HG02943 (cell line): Measurements from ENCODE around the gene DLX1.
"Not testable (repeated sequence)": the region's sequence is repeated elsewhere in the genome, so short reads cannot be mapped to it uniquely, and the experiment has no call there.

Source experiments
- ATAC-seq: cut with Tn5 transposase; IDR thresholded peaks from one replicate; pipeline ENCODE4 v1.9.1; 2021; ENCODE audit warnings: mild to moderate bottlenecking, low read depth, moderate library complexity; ENCODE audit not compliant: unreplicated experiment

The DLX1 gene

DNA sequence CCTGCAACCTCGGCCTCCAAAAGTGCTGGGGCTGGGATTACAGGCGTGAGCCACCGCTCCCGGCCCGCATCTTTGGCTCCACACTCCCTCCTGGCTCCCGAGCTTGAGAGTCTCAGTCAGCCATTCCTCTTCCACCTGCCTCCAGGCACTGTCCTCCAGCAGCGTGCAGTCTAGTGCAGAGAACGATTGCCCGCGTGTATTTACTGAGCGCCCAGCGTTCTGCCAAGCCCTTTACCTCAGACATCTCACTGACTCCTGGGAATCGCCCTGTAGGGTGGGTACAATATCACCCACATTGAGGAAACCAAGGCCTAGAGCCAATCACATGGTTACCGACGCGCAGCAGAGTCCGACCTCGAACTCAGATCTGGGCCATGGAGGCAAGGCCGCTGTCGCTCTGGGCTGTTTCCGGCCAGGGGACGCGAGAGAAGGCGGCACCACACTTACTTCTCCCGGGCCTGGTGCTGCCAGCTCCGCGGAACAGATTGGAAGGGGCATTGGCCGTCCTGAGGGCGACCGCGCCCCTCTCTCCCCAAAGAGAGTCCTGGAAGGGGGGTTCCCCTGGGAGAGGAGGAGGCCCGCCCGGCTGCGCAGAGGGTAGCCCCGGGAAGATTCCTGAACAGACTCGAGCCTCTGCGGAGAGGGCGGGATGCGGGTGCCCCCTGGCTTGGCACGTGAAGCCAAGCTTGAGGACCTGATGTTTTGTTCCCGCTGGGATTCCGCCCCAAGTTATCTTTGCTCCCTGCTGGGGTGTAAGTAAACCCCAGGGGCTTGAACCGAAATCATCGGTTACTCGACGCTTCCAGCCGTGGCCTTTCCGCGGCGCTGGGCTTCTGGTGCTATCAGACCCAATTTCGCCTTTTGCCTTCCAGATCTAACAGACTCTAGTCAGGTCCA lies 22.6 kb downstream of the DLX1 start:
- ATAC-seq: no peak

DNA sequence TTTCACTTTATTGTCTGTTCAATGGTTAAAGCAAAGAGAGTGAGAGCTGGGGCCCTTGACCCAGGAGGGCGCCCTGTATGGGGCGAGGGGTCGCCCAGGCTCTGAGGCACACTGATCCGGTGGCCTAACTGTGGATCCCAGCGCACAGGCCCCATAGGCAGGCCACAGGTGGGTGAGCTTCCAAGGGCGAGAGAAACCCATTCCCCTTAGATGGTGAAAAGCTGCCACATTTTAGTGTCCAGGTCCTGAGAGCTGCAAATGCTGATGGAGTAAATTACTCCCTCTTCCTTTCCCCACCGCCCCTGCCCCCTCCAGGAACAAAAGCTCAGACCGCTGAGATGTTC lies 23.3 kb downstream of the DLX1 start:
- no peak for ATAC-seq

DNA sequence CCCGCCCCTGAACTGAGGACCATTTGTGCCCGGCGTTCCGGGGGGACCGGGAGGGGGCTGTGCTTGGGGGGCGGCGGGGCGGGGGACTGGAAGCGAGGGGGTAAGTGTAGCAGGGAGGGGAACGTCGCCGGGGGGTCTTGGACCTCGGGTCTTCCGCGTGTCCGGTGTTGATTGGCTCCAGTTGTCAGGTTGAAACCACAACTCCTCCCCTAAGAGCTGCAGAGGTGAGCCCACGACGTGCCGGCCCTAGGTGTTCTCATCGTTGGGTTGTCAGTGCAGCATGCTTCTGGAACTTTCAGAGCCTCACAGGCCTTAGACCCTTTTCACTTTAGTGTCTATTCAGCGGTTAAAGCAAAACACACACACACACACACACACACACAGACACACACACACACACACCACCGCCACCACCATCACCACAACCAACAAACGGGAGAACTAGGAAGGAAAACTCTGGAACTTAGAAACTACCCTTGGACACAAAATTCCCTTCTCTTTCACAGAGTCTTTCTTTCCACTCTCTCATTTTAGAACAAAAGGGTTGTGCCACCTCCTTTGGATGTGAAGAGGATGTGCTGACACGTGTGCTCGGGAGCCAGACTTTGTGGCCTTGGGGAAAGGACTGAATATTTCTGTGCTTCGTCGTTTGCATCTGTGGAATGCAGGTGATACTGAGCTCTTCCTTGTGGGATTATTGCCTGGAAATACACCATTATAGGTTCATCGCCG lies 24.1 kb downstream of the DLX1 start:
- ATAC-seq: no peak

DNA sequence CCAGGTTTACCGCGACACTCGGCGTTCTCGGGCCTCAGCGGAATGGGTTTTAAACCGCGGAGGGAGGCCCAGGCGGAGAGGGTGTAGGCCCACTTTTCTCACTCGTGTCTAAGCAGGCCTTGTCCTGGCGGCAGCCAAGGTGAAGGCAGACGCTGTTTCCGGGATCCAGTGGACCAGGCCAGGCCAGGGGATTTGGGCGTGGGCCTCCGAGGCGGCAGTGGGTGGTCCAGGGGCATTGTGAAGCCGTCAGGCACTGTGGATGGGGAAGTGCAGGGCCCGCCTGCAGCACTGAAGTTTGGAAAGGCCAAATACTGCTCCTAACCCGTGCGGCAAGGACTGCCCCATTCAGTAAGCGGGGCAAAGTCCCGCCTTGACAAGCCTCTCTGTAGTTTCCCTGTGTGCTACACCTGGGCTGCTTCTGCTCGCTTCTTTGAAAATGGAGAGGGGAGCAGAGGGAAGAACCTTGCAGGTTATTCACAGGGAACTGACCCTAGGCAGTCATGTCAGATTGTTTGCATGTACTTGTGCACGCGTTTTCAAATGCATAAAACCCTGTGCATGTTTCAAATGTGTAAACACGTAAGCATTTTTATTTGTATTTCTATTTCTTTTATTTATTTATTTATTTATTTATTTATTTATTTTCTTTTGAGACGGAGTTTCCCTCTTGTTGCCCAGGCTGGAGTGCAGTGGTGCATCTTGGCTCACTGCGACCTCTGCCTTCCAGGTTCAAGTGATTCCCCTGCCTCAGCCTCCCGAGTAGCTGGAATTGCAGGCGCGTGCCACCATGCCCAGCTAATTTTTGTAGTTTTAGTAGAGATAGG lies 24.9 kb downstream of the DLX1 start:
- no peak for ATAC-seq

DNA sequence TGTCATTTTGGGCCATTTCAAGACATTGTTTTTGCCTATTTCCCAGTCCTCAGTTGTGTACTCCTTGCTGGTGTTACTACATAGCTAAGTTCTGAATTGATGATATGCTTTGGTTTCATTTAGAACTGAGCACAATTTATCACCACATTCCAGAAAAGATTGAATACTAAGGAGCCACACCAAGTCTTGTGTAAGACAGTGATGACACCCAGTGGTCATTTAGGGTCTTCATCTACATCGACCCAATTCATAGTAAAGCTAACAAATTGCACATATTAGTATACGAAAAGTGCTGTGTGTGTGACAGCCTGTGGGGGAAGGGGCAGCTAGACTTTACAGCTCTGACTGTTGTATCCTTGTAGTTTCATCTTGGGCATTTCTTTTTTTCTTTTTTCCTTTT lies 28.3 kb downstream of the DLX1 start:
- no peak for ATAC-seq

DNA sequence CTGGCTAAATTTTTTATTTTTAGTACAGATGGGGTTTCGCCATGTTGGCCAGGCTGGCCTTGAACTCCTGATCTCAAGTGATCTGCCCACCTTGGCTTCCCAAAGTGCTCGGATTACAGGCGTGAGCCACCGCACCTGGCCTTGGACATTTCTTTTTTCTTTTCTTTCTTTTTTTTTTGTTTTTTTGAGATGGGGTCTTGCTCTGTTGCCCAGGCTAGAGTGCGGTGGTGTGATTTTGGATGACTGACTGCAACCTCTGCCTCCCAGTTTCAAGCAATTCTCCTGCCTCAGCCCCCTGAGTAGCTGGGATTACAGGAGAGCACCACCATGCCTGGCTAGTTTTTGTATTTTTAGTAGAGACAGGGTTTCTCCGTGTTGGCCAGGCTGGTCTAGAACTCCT lies 28.9 kb downstream of the DLX1 start:
- ATAC-seq: not testable (repeated sequence)

DNA sequence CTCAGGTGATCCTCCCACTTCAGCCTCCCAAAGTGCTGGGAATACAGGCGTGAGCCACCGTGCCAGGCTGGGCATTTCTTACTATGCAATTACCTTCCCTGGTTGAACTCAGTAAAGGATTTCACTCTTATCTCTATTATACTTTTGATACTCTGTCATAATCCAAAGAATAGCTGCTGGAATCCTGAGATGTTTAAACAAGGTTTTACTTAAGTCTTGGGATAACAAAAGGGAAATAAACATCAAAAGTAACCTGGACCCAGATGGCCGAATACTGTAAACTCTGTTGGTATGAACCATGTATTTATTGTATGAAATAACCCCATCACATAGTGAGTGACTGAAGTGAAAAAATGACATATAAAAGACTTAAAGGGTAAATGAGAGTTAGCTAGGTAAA lies 29.3 kb downstream of the DLX1 start:
- ATAC-seq: no peak

DNA sequence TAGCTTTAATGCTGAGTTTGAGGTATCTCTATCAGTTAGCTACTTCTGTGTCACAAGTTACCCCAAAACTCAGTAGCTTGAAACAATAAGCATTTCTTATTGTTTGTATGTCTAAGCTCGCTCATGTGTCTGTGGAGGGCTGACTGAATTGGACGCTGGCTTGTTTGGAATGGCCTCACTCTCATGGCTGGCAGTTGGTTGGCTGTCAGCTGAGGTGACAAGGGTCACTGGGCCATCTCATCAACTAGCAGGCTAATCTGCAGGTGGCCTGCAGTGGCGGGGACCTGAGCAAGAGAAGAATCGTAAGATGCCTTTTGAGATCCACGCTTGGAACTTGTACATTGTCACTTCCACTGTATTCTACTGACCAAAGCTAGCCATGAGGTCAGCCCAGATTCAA lies 30.8 kb downstream of the DLX1 start:
- ATAC-seq: no peak

DNA sequence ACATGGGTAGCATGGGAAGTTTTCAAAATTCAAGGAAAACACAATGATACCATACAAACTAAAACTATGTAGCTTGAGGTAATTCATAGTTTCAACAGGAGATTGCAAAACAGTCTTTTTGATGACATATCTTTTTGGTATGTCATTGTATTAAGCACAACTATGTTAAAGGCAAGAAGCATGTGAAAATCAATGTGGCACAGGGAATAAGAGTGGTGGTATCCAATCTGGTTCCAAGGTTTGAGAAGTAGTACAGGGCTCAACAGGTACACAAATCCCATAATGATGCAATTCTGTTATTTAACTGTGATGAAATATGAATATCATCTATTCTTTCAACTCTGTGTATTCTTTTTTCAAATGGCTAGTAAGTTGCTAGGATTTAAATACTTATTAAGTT lies 33.8 kb downstream of the DLX1 start:
- ATAC-seq: no peak

DNA sequence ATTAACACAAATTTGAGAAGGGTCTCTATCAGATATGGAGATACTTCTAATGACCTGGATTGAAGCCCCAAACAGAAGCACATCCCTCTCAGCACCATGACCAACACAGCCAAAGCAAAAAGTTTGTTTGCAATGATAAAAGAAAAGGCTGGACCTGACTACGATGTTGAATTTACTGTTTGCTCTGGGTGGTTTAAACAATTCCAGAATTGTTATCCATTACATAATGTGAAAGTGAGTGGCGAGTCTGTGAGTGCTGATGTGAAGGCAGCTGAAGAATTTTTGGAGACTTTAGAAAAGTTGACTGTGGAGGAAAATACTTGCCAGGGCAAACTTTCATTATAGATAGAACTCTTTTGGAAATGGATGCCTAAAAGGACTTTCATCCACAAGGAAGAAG lies 34.8 kb downstream of the DLX1 start:
- no peak for ATAC-seq

DNA sequence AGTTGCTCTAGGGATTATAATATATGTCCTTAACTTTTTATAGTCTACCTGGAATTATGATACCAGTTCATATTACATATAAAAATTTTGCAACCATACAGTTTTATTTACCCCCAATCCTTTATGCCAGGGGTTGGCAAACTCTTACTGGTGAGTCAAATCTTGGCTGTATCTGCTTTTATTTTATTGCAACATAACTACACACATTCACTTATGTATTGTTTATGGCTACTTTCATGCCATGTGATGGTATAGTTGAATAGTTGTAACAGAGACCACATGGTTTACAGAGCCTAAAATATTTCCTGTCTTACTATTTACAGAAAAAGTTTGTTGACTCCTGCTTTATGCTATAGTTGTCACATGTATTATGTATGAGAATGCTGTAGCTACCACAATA lies 43.2 kb downstream of the DLX1 start:
- no peak for ATAC-seq

DNA sequence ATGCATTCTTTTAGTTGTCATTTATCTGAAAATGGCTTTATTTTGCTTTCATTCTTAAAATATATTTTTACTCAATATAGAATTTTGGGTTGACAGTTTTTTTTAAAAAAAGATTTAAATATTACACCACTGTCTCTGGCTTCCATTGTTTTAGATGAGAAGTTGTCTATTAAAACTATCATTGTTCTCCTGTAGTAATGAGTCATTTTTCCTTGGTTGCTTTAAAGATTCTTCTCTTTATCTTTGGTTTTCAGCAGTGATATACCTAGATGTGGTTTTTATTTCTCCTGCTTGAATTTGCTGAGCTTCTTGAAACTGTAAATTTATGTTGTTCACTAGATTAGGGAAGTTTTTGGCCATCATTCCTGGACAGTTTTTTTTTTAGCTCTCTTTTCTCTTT lies 44.1 kb downstream of the DLX1 start:
- ATAC-seq: no peak

DNA sequence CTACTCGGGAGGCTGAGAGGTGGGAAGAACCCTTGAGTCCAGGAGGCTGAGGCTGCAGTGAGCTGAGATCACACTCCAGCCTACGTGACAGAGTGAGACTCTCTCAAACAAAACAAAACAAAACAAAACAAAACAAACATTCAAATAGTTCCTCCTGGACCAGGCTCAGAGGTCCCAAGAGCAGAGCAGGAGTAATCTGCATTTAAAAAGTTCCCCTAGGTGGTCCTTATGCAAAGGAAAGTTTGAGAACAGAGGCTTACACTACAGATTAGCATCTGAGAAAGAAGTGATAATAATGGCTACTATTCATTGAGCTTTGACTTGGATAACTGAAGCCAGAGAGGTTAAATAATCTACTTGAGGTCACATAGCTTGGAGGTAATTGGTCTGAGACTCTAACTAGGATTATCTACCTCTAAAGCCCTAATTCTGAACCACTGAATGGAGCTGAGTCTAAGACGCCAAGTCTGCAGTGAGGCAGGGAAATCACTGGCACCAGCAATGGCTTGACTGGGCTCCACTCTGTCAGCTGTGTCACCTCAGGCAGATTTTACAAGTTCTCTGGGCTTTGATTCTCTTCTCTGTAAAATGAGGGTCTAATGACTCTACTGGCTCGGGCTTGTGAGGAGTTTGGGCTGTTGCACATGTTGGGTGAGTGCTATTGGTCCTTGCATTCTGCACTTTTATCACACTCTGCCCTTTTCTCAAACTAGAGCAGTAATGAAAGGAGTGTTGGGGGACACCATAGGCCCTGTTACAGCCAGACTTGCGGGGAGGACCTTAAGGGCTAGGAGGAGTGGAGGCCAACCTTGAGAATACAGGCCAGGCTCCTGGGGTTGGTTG lies 46.6 kb downstream of the DLX1 start:
- ATAC-seq: no peak

DNA sequence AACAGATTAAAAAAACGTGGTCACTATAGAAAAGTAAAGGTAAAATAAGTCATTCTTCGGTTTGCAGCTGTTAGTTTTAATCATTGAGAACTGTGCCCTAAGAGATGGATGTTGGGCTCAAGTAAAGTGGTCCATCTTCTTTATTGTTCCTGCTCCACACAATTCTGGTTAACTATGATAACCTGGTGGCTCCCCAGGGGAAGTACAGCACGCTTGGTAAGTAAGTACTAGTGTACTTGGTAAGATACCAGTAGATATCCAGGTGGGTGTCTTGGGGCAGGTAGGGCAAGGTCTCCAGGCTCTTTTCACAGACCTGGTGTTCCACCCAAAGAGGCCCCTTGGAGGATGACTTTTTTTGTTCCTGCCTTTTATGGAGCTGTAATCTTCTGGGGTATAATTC lies 49.0 kb downstream of the DLX1 start:
- ATAC-seq: no peak

DNA sequence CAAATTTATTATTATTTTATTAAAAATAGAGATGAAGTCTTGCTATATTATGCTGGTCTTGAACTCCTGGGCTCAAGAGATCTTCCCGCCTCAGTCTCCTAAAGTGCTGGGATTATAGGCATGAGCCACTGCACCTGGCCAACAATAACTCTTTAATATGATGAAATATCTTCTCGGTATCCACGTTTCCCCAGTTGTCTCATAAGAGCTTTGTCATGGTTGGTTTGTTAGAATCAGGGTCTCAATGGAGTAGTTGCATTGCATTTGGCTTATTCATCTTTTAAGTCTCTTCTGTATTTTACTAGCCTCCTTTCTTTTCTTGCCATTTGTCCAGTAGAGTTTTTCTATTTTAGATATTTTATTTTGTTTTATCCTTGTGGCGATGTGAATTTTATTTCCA lies 50.1 kb downstream of the DLX1 start:
- no peak for ATAC-seq

DNA sequence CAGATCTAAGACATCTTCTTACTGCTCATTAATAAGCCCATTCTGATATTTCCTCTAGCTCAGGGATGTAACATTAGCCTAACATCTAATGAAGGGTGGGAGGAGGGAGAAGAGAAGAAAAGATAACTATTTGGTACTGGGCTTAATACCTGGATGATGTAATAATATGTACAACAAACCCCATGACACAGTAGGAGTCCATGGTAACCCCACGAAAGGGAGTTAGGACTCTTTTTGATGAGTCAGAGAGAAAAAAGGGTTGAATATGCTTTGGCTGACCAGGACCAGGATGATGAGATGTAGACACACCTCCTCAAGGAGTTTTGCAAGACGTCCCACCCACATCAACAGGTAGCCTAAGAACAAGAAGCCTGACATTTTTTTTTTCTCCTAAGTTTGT lies 51.8 kb downstream of the DLX1 start:
- no peak for ATAC-seq

DNA sequence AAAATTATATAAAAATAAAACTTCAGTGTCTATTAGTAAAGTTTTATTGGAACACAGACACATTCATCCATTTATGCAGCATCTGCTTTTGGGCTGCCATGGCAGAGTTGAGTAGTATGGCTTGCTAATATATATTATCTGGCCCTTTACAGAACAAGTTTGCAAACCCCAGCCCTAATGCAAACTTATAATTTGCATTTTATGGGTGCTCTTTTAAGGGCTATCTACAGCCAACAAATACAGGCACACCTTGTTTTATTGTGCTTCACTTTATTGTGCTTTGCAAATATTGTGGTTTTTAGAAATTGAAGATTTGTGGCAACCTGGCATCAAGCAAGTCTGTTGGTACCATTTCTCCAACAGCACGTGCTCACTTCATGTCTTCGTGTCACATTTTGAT lies 52.6 kb downstream of the DLX1 start:
- ATAC-seq: no peak

DNA sequence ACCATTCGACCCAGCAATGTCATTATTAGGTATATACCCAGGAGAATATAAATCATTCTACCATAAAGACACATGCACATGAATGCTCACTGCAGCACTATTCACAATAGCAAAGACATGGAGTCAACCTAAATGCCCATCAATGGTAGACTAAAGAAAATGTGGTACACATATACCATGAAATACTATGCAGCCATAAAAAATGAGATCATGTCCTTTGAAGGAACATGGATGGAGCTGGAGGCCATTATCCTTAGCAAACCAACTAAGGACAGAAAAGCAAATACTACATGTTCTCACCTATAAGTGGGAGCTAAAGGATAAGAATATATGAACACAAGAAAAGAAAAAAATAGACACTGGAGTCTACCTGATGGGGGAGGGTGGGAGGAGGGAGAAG lies 53.4 kb downstream of the DLX1 start:
- not testable (repeated sequence) for ATAC-seq
